Loucy (cell line): ENCODE data around the gene WHRN.

ENCODE experiments used
- H2AFZ ChIP-seq: fragments of 200-600 bp; sonication (generic); 2 replicates; pipeline ENCODE4 v1.6.0; 2016; ENCODE audit warnings: antibody characterized with exemption, mild to moderate bottlenecking, low read length, moderate library complexity
- H3F3A ChIP-seq: fragments of 200-600 bp; 2 replicates; pipeline ENCODE4 v1.6.0; 2016; ENCODE audit warnings: antibody characterized with exemption, low read depth, mild to moderate bottlenecking
- H3K27me3 ChIP-seq: fragments of 200-600 bp; sonication (generic); 2 replicates; pipeline ENCODE4 v1.6.1; 2014; ENCODE audit warnings: low read length, mild to moderate bottlenecking; ENCODE audit not compliant: insufficient read depth, poor library complexity, severe bottlenecking
- H3K36me3 ChIP-seq: fragments of 200-600 bp; sonication (generic); 2 replicates; pipeline ENCODE4 v1.6.1; 2016; ENCODE audit warnings: low read length; ENCODE audit not compliant: insufficient read depth
- H3K4me1 ChIP-seq: fragments of 200-600 bp; sonication (generic); 2 replicates; pipeline ENCODE4 v1.5.1; 2014; ENCODE audit warnings: low read length, mild to moderate bottlenecking; ENCODE audit not compliant: insufficient read depth, poor library complexity, severe bottlenecking
- H3K4me2 ChIP-seq: fragments of 200-600 bp; sonication (generic); 2 replicates; pipeline ENCODE4 v1.6.0; 2014; ENCODE audit warnings: antibody characterized with exemption, low read length, low read depth, mild to moderate bottlenecking; ENCODE audit not compliant: poor library complexity, severe bottlenecking
- H3K4me3 ChIP-seq: fragments of 200-600 bp; sonication (generic); 2 replicates; pipeline ENCODE4 v1.5.1; 2014; ENCODE audit warnings: low read length, mild to moderate bottlenecking, mixed read lengths; ENCODE audit not compliant: poor library complexity, severe bottlenecking
- H3K79me2 ChIP-seq: fragments of 200-600 bp; sonication (generic); 2 replicates; pipeline ENCODE4 v1.6.1; 2014; ENCODE audit warnings: low read length; ENCODE audit not compliant: insufficient read depth
- H3K9ac ChIP-seq: fragments of 200-600 bp; sonication (generic); 2 replicates; pipeline ENCODE4 v1.6.0; 2014; ENCODE audit warnings: mild to moderate bottlenecking, low read depth, low read length, moderate library complexity; ENCODE audit not compliant: poor library complexity, severe bottlenecking
- H3K9me2 ChIP-seq: fragments of 200-600 bp; sonication (generic); replicated peaks from 2 replicates; pipeline ENCODE4 v1.6.1; 2016; ENCODE audit warnings: low read depth, low read length, mixed read lengths
- H3K9me3 ChIP-seq: fragments of 200-600 bp; sonication (generic); 2 replicates; pipeline ENCODE4 v1.6.1; 2014; ENCODE audit warnings: mild to moderate bottlenecking, antibody characterized with exemption, low read length, low read depth; ENCODE audit not compliant: insufficient read depth
- H4K20me1 ChIP-seq: fragments of 200-600 bp; sonication (generic); 2 replicates; pipeline ENCODE4 v1.6.0; 2014; ENCODE audit warnings: antibody characterized with exemption, low read length, mild to moderate bottlenecking; ENCODE audit not compliant: insufficient read depth, poor library complexity, severe bottlenecking
- EZH2phosphoT487 ChIP-seq: fragments of 200-600 bp; IDR thresholded peaks from 2 replicates; pipeline ENCODE4 v1.6.1; 2018; ENCODE audit warnings: antibody characterized with exemption, mild to moderate bottlenecking, moderate library complexity, borderline replicate concordance
- TF ChIP-seq, protein P1 (sequence below): fragments of 200-600 bp; sonication (generic); conservative IDR thresholded peaks from 2 replicates; pipeline ENCODE4 v1.5.1; 2014; ENCODE audit warnings: mild to moderate bottlenecking, antibody characterized with exemption, low read length

The WHRN gene

GRCh38 chr9:114374936-114375335 lies 130.3 kb downstream of the WHRN start:
- Histone ChIP-seq H3K4me1 (peaks cover 74% of the 10 kb centered on the region), H3K79me2 (peaks cover 73% of the 10 kb centered on the region), H3K4me2 (peak overlapping the region; percentile 25), H2AFZ (no peak overlapping the region), H3K9ac (peak overlapping the region; percentile 30), H3K27me3 (no peaks in the 10 kb centered on the region), H3K4me3 (no peak overlapping the region), H3K9me2 (no peaks in the 10 kb centered on the region), H3F3A (peaks cover 13% of the 10 kb centered on the region; the same call in 1 of the 2 replicates), H4K20me1 (peaks cover 15% of the 10 kb centered on the region), H3K36me3 (peaks cover 59% of the 10 kb centered on the region), H3K9me3 (no peaks in the 10 kb centered on the region)
- no peak for TF ChIP-seq EZH2phosphoT487
- TF ChIP-seq, protein P1, sequence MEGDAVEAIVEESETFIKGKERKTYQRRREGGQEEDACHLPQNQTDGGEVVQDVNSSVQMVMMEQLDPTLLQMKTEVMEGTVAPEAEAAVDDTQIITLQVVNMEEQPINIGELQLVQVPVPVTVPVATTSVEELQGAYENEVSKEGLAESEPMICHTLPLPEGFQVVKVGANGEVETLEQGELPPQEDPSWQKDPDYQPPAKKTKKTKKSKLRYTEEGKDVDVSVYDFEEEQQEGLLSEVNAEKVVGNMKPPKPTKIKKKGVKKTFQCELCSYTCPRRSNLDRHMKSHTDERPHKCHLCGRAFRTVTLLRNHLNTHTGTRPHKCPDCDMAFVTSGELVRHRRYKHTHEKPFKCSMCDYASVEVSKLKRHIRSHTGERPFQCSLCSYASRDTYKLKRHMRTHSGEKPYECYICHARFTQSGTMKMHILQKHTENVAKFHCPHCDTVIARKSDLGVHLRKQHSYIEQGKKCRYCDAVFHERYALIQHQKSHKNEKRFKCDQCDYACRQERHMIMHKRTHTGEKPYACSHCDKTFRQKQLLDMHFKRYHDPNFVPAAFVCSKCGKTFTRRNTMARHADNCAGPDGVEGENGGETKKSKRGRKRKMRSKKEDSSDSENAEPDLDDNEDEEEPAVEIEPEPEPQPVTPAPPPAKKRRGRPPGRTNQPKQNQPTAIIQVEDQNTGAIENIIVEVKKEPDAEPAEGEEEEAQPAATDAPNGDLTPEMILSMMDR = peak; percentile 27

DNA sequence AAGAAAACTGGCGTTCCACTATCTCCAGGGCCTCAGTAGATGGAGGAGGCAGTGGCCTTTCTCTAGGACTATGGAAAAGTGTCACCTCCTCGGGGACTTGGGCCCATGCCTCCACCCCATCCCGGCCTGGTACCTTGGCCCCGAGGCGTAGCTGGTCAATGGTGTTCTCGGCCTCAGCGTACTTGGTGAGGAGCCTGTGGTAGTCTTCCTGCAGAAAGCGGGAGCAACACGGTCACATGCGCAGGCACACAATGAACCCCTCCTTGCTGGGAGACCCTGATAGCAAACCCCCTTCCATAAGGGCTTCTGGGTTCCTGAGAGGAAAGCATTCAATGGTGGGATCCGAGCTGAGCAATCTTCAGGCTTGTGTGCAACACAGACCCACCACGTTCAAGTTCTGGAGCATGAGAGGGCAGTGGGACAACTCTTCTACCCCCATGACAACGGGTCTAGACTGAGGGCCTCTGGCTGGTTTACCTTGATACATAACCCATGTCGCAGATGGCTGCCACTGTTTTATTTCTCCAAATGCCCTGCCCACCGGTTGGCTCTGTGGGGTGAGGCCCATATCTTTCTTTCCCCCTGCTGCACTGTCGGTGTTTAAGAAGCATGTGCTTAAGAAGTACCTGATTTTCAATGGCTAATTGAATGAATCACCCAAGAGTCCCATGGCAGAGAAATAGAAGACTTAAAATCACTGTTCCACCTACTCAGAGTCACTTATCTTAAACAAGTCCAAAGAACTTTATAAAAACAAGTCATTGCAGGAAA lies 131.1 kb downstream of the WHRN start:
- Histone ChIP-seq H3K36me3 (peaks cover 59% of the 10 kb centered on the region), H4K20me1 (peaks cover 9% of the 10 kb centered on the region), H3K27me3 (no peaks in the 10 kb centered on the region), H2AFZ (no peak overlapping the region), H3K9me2 (no peaks in the 10 kb centered on the region), H3K4me1 (peaks cover 76% of the 10 kb centered on the region), H3K9me3 (no peaks in the 10 kb centered on the region), H3F3A (peaks cover 13% of the 10 kb centered on the region; the same call in 1 of the 2 replicates), H3K4me3 (peak overlapping the region; percentile 60), H3K9ac (peak overlapping the region; percentile 81), H3K4me2 (peak overlapping the region; percentile 95), H3K79me2 (peaks cover 73% of the 10 kb centered on the region)
- no peak for TF ChIP-seq EZH2phosphoT487
- TF ChIP-seq, protein P1 = no peak

- H2AFZ ChIP-seq = no peak overlapping the region
- no peaks in the 10 kb centered on the region for H4K20me1 ChIP-seq
- H3K4me3 ChIP-seq = peak overlapping the region; percentile 73
- no peaks in the 10 kb centered on the region for H3K9me2 ChIP-seq
- peaks cover 13% of the 10 kb centered on the region; the same call in 1 of the 2 replicates for H3F3A ChIP-seq
- H3K9me3 ChIP-seq = no peaks in the 10 kb centered on the region
- H3K36me3 ChIP-seq = peaks cover 57% of the 10 kb centered on the region
- TF ChIP-seq, protein P1 = peak; percentile 20; the same call in 1 of the 2 replicates
- TF ChIP-seq EZH2phosphoT487 = no peak
- H3K4me2 ChIP-seq = peak overlapping the region; percentile 95
- peaks cover 68% of the 10 kb centered on the region for H3K4me1 ChIP-seq
- no peaks in the 10 kb centered on the region for H3K27me3 ChIP-seq
- peaks cover 70% of the 10 kb centered on the region for H3K79me2 ChIP-seq
- peak overlapping the region; percentile 82 for H3K9ac ChIP-seq
Measured at GRCh38 chr9:114372921-114373448, 132.3 kb downstream of the WHRN start.
